Mesothelial cell of epicardium (in vitro differentiated cells): ENCODE results near the gene NUDCD3. TPM values are rescaled to one million over a fixed set of nuclear protein-coding genes. Genes with fewer than 3 reads are reported as not detected.

Source experiments
- DNase-seq, 2 experiments: peaks; one replicate each; pipeline ENCODE4 v3.0.0; 2021; ENCODE audit warnings: low spot score in 2 of 2; ENCODE audit not compliant: unreplicated experiment in 2 of 2
- H3K27ac Mint-ChIP-seq: 2 replicates; pipeline ENCODE4 v1.8.0; 2021; ENCODE audit warnings: mixed read lengths
- H3K27me3 Mint-ChIP-seq: 2 replicates; pipeline ENCODE4 v1.8.0; 2021; ENCODE audit warnings: low read depth, mixed read lengths
- H3K36me3 Mint-ChIP-seq: 2 replicates; pipeline ENCODE4 v1.8.0; 2021; ENCODE audit warnings: mixed read lengths
- H3K4me1 Mint-ChIP-seq: 2 replicates; pipeline ENCODE4 v1.8.0; 2021; ENCODE audit warnings: mixed read lengths
- H3K4me3 Mint-ChIP-seq: 2 replicates; pipeline ENCODE4 v1.8.0; 2021; ENCODE audit warnings: mild to moderate bottlenecking, moderate library complexity, mixed read lengths
- H3K9me3 Mint-ChIP-seq: 2 replicates; pipeline ENCODE4 v1.8.0; 2021; ENCODE audit warnings: mixed read lengths
- CTCF ChIP-seq: fragments of 200-600 bp; sonication (generic); IDR thresholded peaks from one replicate; pipeline ENCODE4 v1.5.0; 2021; ENCODE audit warnings: antibody characterized with exemption; ENCODE audit not compliant: unreplicated experiment
- total RNA-seq: library from RNA; stranded (reverse); gene quantifications from 3 replicates; pipeline ENCODE4 v1.2.1, GENCODE V29; 2021

NUDCD3 gene
- total RNA-seq, 1 donor from 2014 or later = 104 TPM

DNA sequence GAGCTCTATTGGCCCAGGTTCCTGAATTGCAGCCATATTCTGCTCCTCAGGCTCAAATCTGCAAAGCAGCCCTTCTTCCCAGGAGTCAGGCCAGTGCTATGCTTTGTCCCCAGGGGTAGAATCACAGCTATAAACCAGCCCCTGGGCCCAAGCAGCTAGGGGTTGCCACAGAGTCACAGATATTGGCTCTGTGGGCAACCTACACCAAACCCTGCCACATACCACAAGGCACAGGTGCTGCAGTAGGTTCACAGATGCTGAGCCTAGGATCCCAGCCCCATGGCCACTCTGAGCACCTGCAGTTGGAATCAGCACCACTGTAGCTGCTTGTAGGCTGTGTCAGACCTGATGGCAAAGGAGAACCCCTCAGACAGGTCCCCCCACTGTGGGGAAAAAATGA is 122.0 kb downstream of the NUDCD3 start:
- TF ChIP-seq CTCF = no peak
- Mint-ChIP-seq H3K4me3 (no peak overlapping the region), H3K27ac (no peak overlapping the region), H3K36me3 (no peaks in the 10 kb centered on the region), H3K4me1 (no peaks in the 10 kb centered on the region), H3K9me3 (peaks cover 16% of the 10 kb centered on the region), H3K27me3 (peaks cover 62% of the 10 kb centered on the region)
- no peak for DNase-seq

DNA sequence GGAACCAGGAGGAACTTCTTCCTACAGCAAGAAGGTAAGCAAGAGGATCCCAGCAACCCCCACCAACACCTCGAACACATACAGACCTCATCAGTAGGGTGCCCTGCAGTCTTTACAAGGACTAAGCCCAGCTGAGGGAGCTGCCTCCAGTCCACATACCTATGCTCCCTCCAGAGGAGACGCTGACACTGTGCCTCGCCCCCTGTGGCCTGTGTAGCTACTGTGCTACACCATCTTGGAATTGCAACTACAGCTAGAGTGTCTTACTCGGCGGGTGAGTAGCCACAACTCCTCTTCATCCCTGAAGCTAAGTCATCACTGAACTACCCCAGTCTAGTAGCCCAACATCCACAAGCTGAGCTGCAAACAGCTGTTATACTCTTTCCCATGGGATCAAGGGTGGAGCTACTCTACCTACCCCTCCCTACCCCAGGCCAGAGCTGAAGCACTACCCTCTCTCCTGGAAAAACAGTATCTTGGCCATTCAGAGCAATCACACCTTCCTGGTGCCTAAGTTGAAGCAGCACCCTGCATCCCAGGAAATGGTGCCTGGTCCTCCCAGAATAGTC is 122.9 kb downstream of the NUDCD3 start:
- H3K36me3 Mint-ChIP-seq = no peaks in the 10 kb centered on the region
- H3K4me3 Mint-ChIP-seq = no peak overlapping the region
- peaks cover 17% of the 10 kb centered on the region for H3K9me3 Mint-ChIP-seq
- peaks cover 62% of the 10 kb centered on the region for H3K27me3 Mint-ChIP-seq
- H3K27ac Mint-ChIP-seq = no peak overlapping the region
- TF ChIP-seq CTCF = no peak
- H3K4me1 Mint-ChIP-seq = no peaks in the 10 kb centered on the region
- no peak for DNase-seq

GRCh38 chr7:44366986-44367385 is 123.5 kb downstream of the NUDCD3 start:
- no peak for DNase-seq
- Mint-ChIP-seq H3K9me3 (peaks cover 23% of the 10 kb centered on the region), H3K4me1 (no peaks in the 10 kb centered on the region), H3K36me3 (no peaks in the 10 kb centered on the region), H3K4me3 (no peak overlapping the region), H3K27me3 (peaks cover 62% of the 10 kb centered on the region), H3K27ac (no peak overlapping the region)
- no peak for TF ChIP-seq CTCF

- H3K27ac Mint-ChIP-seq = no peak overlapping the region
- peaks cover 58% of the 10 kb centered on the region for H3K27me3 Mint-ChIP-seq
- H3K9me3 Mint-ChIP-seq = peaks cover 42% of the 10 kb centered on the region
Observed at GRCh38 chr7:44353668-44354067, 136.8 kb downstream of the NUDCD3 start.

GRCh38 chr7:44348851-44349781 is 141.3 kb downstream of the NUDCD3 start:
- no peak for DNase-seq
- Mint-ChIP-seq H3K27ac (no peak overlapping the region), H3K9me3 (peaks cover 13% of the 10 kb centered on the region), H3K4me3 (no peak overlapping the region), H3K4me1 (no peaks in the 10 kb centered on the region), H3K27me3 (peaks cover 50% of the 10 kb centered on the region), H3K36me3 (no peaks in the 10 kb centered on the region)
- TF ChIP-seq CTCF = no peak

More at GRCh38 chr7:44353668-44354067, 136.8 kb downstream of the NUDCD3 start:
- no peak for DNase-seq
- Mint-ChIP-seq H3K4me1 (no peaks in the 10 kb centered on the region), H3K36me3 (no peaks in the 10 kb centered on the region), H3K4me3 (no peak overlapping the region)
- TF ChIP-seq CTCF = no peak
